NCI-H2227 (cell line): ENCODE measurements around the gene LINC01488.

ENCODE experiments used
- DNase-seq: peaks from one replicate; lab custom pipeline; 2025; ENCODE audit not compliant: unreplicated experiment; lab: John Stamatoyannopoulos, UW

LINC01488 gene

GRCh38 chr11:69541501-69542313 lies 60.2 kb downstream of the LINC01488 start:
- DNase-seq = no peak

GRCh38 chr11:69542314-69543168 lies 61.1 kb downstream of the LINC01488 start:
- DNase-seq = no peak
